Glomerular endothelial cell (primary cell): ENCODE measurements around the gene OLFML3. TPM values are rescaled to one million over a fixed set of nuclear protein-coding genes. Genes with fewer than 3 reads are reported as not detected.
"Not testable (repeated sequence)": the region's sequence is repeated elsewhere in the genome, so short reads cannot be mapped to it uniquely, and the experiment has no call there.

ENCODE experiments used
- DNase-seq: peaks from one replicate; pipeline ENCODE4 v3.0.0-alpha.2; 2011; ENCODE audit warnings: low read depth, low spot score; ENCODE audit errors: extremely low read depth
- total RNA-seq: library from RNA; depleted of rRNA; stranded (reverse); fragments of >200 nt; gene quantifications from 2 replicates; pipeline ENCODE4 v1.2.3, GENCODE V29; 2015

OLFML3 gene
- total RNA-seq, 1 donor from 2014 or later = 8.6 TPM

DNA sequence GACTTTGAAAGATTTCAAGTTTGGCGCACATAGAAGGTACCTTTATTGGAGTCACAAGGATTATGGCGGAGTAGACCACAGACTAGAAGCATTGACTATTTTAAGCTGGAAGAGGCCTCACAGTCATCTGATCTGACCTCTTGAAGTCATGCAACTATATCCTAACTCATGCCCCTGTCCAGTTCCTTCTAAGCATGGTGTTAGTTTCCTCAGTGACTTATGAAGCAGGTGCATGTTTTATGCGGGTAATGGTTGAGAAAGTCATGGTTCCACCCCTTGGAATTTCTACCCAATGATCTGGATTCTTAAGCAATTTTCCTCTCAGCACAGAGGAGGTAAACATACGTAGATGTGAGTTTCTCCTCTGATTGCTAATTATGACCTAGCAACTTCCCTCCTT lies 11.7 kb downstream of the OLFML3 start:
- no peak for DNase-seq

- DNase-seq = no peak
These were observed 12.3 kb downstream of the OLFML3 start for GRCh38 chr1:113991467-113991997.

DNA sequence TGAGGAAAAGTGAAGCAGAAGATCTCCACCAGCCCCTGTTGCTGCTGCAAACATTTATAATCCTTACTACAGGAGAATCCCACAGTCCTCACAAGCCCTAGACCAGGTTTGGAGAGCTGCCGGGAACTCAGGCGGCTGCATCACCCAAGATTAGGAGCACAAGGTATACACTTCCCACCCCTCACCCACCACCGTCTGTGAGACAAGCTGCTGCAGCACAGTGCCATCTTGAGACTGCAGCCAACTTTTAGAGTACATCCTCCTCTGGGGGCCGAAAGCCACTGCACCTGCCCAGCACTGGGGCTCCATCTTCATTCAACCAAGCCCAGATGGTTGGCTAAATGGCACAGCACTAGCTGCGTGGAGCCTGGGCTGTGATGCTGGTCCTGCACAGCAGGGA lies 13.8 kb downstream of the OLFML3 start:
- no peak for DNase-seq

GRCh38 chr1:113993766-113994165 lies 14.5 kb downstream of the OLFML3 start:
- DNase-seq = no peak

- no peak for DNase-seq
These were observed 16.1 kb downstream of the OLFML3 start for GRCh38 chr1:113995382-113995781.

DNA sequence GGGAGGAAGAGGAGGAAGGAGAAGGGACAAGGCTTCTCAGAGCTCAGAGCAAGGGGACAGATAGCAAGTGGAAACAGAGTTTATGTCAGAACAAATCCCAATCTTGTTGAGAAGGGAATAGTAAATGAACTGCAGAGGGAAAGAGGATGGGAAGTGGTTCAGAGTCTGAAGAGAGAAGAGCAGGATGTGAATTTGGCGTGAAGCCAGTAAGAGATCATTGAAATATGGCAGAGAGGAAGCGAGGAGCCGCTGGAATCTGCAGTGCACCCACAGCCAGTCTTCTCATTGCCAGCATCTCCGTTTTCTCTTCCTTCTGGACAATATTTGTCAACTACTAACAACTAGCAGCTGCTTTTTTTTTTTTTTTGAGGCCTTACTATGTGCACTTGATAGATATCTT lies 19.1 kb downstream of the OLFML3 start:
- no peak for DNase-seq

- DNase-seq = no peak
These were observed 20.0 kb downstream of the OLFML3 start for GRCh38 chr1:113999233-113999632.

DNA sequence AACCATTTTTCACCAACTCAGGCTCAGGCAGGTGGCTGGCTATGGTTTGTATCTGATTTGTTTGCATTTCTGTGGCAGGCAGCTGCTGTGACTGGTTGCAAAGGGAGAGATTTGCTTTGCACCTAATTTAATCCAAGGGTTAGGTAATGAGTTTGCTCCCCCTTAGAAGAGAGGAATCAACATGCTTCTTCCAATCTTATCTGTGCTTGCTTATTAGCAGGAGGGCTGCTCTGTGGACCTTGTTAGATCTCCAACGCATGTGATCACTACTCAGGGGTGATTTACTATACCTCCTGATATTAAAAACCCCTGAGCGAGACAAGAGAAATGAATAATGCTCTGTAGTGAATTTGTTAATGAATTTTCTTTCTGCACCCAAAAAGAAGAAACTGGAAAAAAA lies 20.5 kb downstream of the OLFML3 start:
- DNase-seq = no peak

DNA sequence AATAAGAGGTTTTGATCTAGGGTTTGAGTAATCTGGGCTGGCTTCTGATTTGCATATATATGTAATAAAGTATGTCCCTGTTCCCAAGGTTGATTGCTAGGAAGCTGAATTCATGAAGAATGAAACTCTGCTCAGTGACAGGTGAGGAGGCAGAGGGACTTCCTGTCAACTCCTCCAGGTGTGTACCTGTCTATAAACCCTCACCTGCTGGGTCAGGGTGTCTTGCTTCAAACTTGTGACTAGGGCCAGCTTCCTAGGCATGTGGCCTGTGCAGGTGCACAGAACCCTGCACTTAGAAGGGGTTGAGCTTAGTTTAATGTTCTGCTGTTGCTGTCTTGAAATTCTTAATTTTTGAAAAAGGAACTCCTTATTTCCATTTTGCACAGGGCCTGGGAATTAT lies 21.1 kb downstream of the OLFML3 start:
- DNase-seq = no peak

GRCh38 chr1:114002492-114003239 lies 23.4 kb downstream of the OLFML3 start:
- no peak for DNase-seq

DNA sequence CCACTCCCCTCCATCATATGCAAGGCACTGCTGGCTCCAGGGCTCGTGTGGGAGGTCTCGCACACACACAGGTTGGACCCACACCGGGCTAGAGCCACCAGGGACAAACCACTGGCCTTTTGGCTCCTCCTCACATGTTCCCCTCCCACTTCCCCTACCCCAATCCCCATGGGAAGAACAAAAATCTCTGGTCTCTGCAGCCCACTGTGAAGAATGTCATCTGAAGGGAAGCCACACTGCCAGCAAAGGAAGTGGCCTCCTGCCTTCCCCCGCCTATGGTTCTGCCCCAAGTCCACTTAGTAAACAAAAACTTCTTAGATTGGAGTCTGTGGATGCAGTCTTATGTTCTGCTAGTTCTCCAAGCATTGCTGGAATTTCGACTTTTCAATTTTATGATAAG lies 24.2 kb downstream of the OLFML3 start:
- no peak for DNase-seq

DNA sequence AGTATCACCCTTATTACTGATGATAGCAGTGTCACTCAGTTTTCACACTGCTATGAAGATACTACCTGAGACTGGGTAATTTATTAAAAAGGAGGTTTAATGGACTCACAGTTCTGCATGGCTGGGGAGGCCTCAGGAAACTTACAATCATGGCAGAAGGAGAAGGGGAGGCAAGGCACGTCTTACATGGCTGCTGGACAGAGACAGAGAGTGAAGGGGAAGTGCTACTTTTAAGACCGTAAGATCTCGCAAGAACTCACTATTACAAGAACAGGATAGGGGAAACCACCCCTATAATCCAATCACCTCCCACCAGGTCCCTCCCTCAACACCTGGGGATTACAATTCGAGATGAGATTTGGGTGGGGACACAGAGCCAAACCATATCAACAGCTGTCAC lies 27.6 kb downstream of the OLFML3 start:
- not testable (repeated sequence) for DNase-seq

GRCh38 chr1:114008480-114008941 lies 29.2 kb downstream of the OLFML3 start:
- no peak for DNase-seq

DNA sequence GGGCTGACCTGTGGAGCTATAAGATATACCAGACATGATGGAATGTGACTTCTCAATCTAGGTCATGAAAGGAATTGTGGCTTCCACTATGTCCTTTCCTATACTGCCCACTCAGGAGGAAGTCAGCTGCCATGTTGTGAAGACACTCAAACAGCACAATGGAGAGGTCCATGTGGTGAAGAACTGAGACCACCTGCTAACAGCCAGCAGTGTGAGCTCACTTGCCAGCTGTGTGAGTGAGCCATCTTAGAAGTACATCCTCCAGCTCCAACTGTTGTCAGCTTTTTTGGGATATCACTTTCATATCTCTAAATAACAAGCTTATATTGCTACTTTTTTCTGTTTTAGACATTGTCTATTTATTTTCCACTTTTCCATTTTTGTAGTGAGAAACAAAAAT lies 29.7 kb downstream of the OLFML3 start:
- no peak for DNase-seq

DNA sequence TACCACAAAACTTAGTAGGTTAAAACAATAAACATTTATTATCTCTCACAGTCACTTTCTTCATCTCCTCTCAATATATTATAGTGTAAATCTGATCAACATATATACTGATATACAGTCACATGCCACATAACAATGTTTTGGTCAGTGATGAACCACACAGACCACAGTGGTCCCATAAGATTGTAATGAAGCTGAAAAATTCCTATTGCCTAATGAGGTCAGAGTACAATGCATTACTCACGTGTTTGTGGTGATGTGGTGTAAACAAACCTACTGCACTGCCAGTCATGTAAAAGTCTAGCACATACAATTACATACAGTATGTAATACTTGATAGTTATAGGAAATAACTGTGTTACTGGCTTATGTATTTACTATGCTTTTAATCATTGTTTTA lies 30.1 kb downstream of the OLFML3 start:
- DNase-seq = no peak

GRCh38 chr1:114010433-114011184 lies 31.3 kb downstream of the OLFML3 start:
- no peak for DNase-seq

DNA sequence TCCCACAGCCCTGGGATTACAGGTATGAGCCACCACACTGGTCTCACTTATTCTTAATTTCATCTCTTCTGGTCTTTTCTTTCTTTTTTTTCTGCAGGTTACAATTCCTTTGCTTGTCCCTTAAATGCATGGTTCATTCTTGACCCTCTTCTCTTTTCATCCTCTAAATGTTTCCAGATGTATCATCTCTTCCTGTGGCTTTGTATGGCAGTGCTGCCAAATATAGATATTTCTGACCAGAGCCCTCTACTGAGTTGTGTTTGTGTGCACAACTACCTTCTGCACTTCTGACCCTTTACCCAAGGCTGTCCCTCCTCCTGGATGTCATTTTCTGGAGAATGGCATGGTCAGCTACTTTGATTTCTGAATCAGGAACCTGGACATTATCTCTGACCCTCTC lies 32.5 kb downstream of the OLFML3 start:
- DNase-seq = no peak

GRCh38 chr1:114015075-114015474 lies 35.8 kb downstream of the OLFML3 start:
- no peak for DNase-seq

DNA sequence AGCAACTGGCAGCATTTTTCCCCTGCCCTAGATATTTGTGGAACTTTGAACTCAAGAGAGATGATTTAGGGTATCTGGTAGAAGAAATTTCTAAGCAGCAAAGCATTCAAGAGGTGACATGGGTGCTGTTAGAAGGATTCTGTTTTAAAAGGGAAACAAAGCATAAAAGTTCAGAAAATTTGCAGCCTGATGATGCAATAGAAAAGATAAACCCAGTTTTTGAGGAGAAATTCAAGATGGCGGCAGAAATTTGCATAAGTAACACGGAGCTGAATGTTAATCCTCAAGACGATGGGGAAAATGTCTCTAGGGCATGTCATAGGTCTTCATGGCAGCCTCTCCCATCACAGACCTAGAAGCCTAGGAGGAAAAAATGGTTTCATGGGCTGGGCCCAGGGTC lies 40.5 kb downstream of the OLFML3 start:
- DNase-seq = not testable (repeated sequence)

- no peak for DNase-seq
These were observed 42.4 kb downstream of the OLFML3 start for GRCh38 chr1:114021665-114022099.

- no peak for DNase-seq
These were observed 43.6 kb downstream of the OLFML3 start for GRCh38 chr1:114022877-114023276.

- no peak for DNase-seq
These were observed 44.1 kb downstream of the OLFML3 start for GRCh38 chr1:114023377-114023776.
